GM12874 (cell line): ENCODE results near the gene AADACL3.

Source experiments
- CTCF ChIP-seq: IDR thresholded peaks from 2 replicates; pipeline ENCODE4 v1.5.1; 2011; ENCODE audit warnings: low read depth, mild to moderate bottlenecking, control low read depth, low read length, moderate library complexity; ENCODE audit not compliant: insufficient read depth

AADACL3 gene

GRCh38 chr1:12771186-12771585, 55.3 kb downstream of the AADACL3 start:
- TF ChIP-seq CTCF: no peak

GRCh38 chr1:12772520-12772919, 56.6 kb downstream of the AADACL3 start:
- TF ChIP-seq CTCF: no peak

- no peak for TF ChIP-seq CTCF
These were observed 57.5 kb downstream of the AADACL3 start, which contains the start of gene PRAMEF12 for GRCh38 chr1:12773438-12773837. Gene PRAMEF12, plus strand, starts transcription at chr1:12773738. Its CDS starts 1,130 bp downstream, at chr1:12774868.

GRCh38 chr1:12774801-12775345, 59.0 kb downstream of the AADACL3 start:
- no peak for TF ChIP-seq CTCF

GRCh38 chr1:12775443-12775842, 59.5 kb downstream of the AADACL3 start:
- no peak for TF ChIP-seq CTCF

GRCh38 chr1:12776801-12777557, 61.1 kb downstream of the AADACL3 start:
- TF ChIP-seq CTCF: no peak
